ENCODE data around the gene SPP1. TPM values are rescaled to one million over a fixed set of nuclear protein-coding genes. Genes with fewer than 3 reads are reported as not detected.
"Not testable (repeated sequence)": the region's sequence is repeated elsewhere in the genome, so short reads cannot be mapped to it uniquely, and the experiment has no call there.

SPP1 gene
- polyA plus RNA-seq, 1 donor (not counting 4 experiments of a cell fraction or from before 2014, with no cell fraction given), result 0.84 TPM

GRCh38 chr4:87999191-87999691 is 23.7 kb downstream of the SPP1 start:
- TF ChIP-seq, protein P1, sequence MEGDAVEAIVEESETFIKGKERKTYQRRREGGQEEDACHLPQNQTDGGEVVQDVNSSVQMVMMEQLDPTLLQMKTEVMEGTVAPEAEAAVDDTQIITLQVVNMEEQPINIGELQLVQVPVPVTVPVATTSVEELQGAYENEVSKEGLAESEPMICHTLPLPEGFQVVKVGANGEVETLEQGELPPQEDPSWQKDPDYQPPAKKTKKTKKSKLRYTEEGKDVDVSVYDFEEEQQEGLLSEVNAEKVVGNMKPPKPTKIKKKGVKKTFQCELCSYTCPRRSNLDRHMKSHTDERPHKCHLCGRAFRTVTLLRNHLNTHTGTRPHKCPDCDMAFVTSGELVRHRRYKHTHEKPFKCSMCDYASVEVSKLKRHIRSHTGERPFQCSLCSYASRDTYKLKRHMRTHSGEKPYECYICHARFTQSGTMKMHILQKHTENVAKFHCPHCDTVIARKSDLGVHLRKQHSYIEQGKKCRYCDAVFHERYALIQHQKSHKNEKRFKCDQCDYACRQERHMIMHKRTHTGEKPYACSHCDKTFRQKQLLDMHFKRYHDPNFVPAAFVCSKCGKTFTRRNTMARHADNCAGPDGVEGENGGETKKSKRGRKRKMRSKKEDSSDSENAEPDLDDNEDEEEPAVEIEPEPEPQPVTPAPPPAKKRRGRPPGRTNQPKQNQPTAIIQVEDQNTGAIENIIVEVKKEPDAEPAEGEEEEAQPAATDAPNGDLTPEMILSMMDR (optimal IDR thresholded peaks at IDR 0.05 in 1 of 3, IDR thresholded peaks at IDR 0.05 in 1 of 3, conservative IDR thresholded peaks at IDR 0.05 in 1 of 3; ENCODE audit: extremely low read depth in 1 of 3, insufficient read depth in 2 of 3, low read length in 3 of 3), result peak in 1 of 3 experiments; percentile 5
- not testable (repeated sequence) for H3K4me2 ChIP-seq (ENCODE audit: control insufficient read depth, extremely low read depth, insufficient read depth, low read depth, low read length)

DNA sequence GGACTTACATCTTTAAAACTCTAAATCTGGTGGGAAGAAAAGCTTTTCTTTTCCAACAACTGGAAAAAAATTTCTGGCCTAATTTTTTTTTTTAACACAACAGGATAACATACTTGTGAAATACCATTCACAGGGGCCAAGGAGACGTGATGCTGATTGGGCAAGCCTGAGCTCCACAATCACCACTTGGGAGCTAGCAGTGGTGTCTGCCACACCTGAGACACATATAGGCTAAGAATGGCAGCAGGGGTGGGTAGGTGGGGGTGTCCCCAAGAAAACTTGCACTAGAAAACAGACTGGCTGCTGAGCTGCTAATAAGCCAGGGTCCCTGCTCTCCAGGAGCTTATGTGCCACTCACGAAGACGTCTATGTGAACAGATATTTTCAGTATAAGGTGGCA is 26.4 kb downstream of the SPP1 start:
- TF ChIP-seq, protein P1 (optimal IDR thresholded peaks at IDR 0.05 in 1 of 3, IDR thresholded peaks at IDR 0.05 in 1 of 3, conservative IDR thresholded peaks at IDR 0.05 in 1 of 3; ENCODE audit: extremely low read depth in 1 of 3, insufficient read depth in 2 of 3, low read length in 3 of 3), result no peak
- TF ChIP-seq EZH2 (IDR thresholded peaks at IDR 0.05; ENCODE audit: low read length), result no peak
- no peaks in the 10 kb centered on the region for H3K4me1 ChIP-seq (ENCODE audit: control insufficient read depth, extremely low read depth, insufficient read depth, low read length)
- no peak overlapping the region for H3K4me3 ChIP-seq (ENCODE audit: control insufficient read depth in 2 of 3, extremely low read depth in 1 of 3, insufficient read depth in 2 of 3, low read depth in 1 of 3, low read length in 3 of 3)
- H3K4me2 ChIP-seq (ENCODE audit: control insufficient read depth, extremely low read depth, insufficient read depth, low read depth, low read length), result no peak overlapping the region
- dilution Hi-C loops (cut with MboI; ENCODE audit: extremely low pct_ligation_motif_present, low sequenced_read_pairs), result no loop called here
- H3K27ac ChIP-seq (ENCODE audit: control insufficient read depth, insufficient read depth, low read length), result no peak overlapping the region
- no peaks in the 10 kb centered on the region for H3K9me1 ChIP-seq (ENCODE audit: control insufficient read depth, extremely low read depth, insufficient read depth, low read length)
- H4K20me1 ChIP-seq (ENCODE audit: control insufficient read depth, extremely low read depth, insufficient read depth, low read length), result no peaks in the 10 kb centered on the region
- no peaks in the 10 kb centered on the region for H3K36me3 ChIP-seq (ENCODE audit: control insufficient read depth in 2 of 2, extremely low read depth in 1 of 2, insufficient read depth in 2 of 2, low read length in 2 of 2)
- DNase-seq (ENCODE audit: low read depth, low spot score) (no peak), FAIRE-seq (no peak)
- no peak overlapping the region for H2AFZ ChIP-seq (ENCODE audit: control insufficient read depth, low read length)
- no peaks in the 10 kb centered on the region for H3K9me3 ChIP-seq (ENCODE audit: control insufficient read depth, low read depth, low read length)
- H3K27me3 ChIP-seq (ENCODE audit: control insufficient read depth, extremely low read depth, insufficient read depth, low read length), result no peaks in the 10 kb centered on the region
- H3K79me2 ChIP-seq (ENCODE audit: control insufficient read depth, insufficient read depth, low read length), result no peaks in the 10 kb centered on the region
- no peak overlapping the region for H3K9ac ChIP-seq (ENCODE audit: control insufficient read depth, extremely low read depth, insufficient read depth, low read length)

More at GRCh38 chr4:87999191-87999691, 23.7 kb downstream of the SPP1 start:
- H3K4me3 ChIP-seq (ENCODE audit: control insufficient read depth in 2 of 3, extremely low read depth in 1 of 3, insufficient read depth in 2 of 3, low read depth in 1 of 3, low read length in 3 of 3); H3K9me3 ChIP-seq (ENCODE audit: control insufficient read depth, low read depth, low read length); H3K4me1 ChIP-seq (ENCODE audit: control insufficient read depth, extremely low read depth, insufficient read depth, low read length); H3K9ac ChIP-seq (ENCODE audit: control insufficient read depth, extremely low read depth, insufficient read depth, low read length); H3K27ac ChIP-seq (ENCODE audit: control insufficient read depth, insufficient read depth, low read length); H2AFZ ChIP-seq (ENCODE audit: control insufficient read depth, low read length); H3K9me1 ChIP-seq (ENCODE audit: control insufficient read depth, extremely low read depth, insufficient read depth, low read length); H3K36me3 ChIP-seq (ENCODE audit: control insufficient read depth in 2 of 2, extremely low read depth in 1 of 2, insufficient read depth in 2 of 2, low read length in 2 of 2); H3K79me2 ChIP-seq (ENCODE audit: control insufficient read depth, insufficient read depth, low read length); DNase-seq (ENCODE audit: low read depth, low spot score); H4K20me1 ChIP-seq (ENCODE audit: control insufficient read depth, extremely low read depth, insufficient read depth, low read length); dilution Hi-C loops (cut with MboI; ENCODE audit: extremely low pct_ligation_motif_present, low sequenced_read_pairs); FAIRE-seq; H3K27me3 ChIP-seq (ENCODE audit: control insufficient read depth, extremely low read depth, insufficient read depth, low read length): not testable (repeated sequence)
